HepG2 (cell line): ENCODE data around the gene IPO5. TPM values are rescaled to one million over a fixed set of nuclear protein-coding genes. Genes with fewer than 3 reads are reported as not detected.
"Not testable (repeated sequence)": the region's sequence is repeated elsewhere in the genome, so short reads cannot be mapped to it uniquely, and the experiment has no call there.

ENCODE experiments used
- ATAC-seq: fragments of 200-7000 bp; cut with Tn5 transposase; 3 replicates; pipeline ENCODE4 v1.9.1; 2020; ENCODE audit warnings: mild to moderate bottlenecking, moderate library complexity
- BruUV-seq: library from RNA; stranded (reverse); fragments of 400-500 nt; replicated peaks from 2 replicates; lab custom pipeline; 2021; lab: Mats Ljungman, UMichigan
- CTCF ChIA-PET: fragments of 300-600 bp; formaldehyde crosslinking; extraction: SDS; loops from one replicate; lab custom pipeline; 2021; ENCODE audit warnings: low total read pairs, inconsistent platforms, low intra/inter-chr PET ratio; lab: Yijun Ruan, JAX
- POLR2A ChIA-PET: fragments of 350-600 bp; sonication (Branson Sonifier 250); formaldehyde crosslinking; loops from one replicate; lab custom pipeline; 2020; ENCODE audit warnings: antibody characterized with exemption, inconsistent platforms; lab: Yijun Ruan, JAX
- DNase-seq: peaks from one replicate; pipeline ENCODE4 v3.0.0-alpha.2; 2015; ENCODE audit warnings: low spot score
- FAIRE-seq: peaks from 3 replicates; lab custom pipeline; 2011; peaks lifted over from hg19 to GRCh38; lab: Jason Lieb, UNC
- H2AFZ ChIP-seq: one replicate; pipeline ENCODE4 v1.6.1; 2011; ENCODE audit warnings: low read length, inconsistent platforms
- H3K27ac ChIP-seq: fragments of 300-600 bp; 3 replicates; pipeline ENCODE4 v1.8.0; 2011; ENCODE audit warnings: mixed run types, mild to moderate bottlenecking, mixed read lengths, low read length, inconsistent platforms; ENCODE audit not compliant: insufficient read depth; ENCODE audit errors: extremely low read length
- H3K27me3 ChIP-seq, 2 experiments: fragments of 200-600 bp in 1 of 2; 2 replicates in 1 of 2; 3 replicates in 1 of 2; pipeline versions ENCODE4 v1.6.0 to v1.8.0; 2011; ENCODE audit warnings: low read length in 2 of 2, mild to moderate bottlenecking in 2 of 2, moderate library complexity in 2 of 2, inconsistent platforms in 1 of 2; ENCODE audit not compliant: insufficient read depth in 2 of 2, control insufficient read depth in 1 of 2
- H3K36me3 ChIP-seq, 2 experiments: fragments of 200-600 bp in 1 of 2; replicated peaks in 1 of 2; 2 replicates in 1 of 2; 3 replicates in 1 of 2; pipeline versions ENCODE4 v1.5.1 to v1.8.0; 2011; ENCODE audit warnings: low read length in 2 of 2, inconsistent platforms in 1 of 2; ENCODE audit not compliant: insufficient read depth in 2 of 2, control insufficient read depth in 1 of 2
- H3K4me1 ChIP-seq: 2 replicates; pipeline ENCODE4 v1.5.1; 2012; ENCODE audit warnings: low read length, inconsistent platforms; ENCODE audit not compliant: insufficient read depth
- H3K4me2 ChIP-seq: 2 replicates; pipeline ENCODE4 v1.6.0; 2011; ENCODE audit warnings: low read depth, low read length, inconsistent platforms
- H3K4me3 ChIP-seq, 3 experiments: fragments of 200-600 bp in 1 of 3; sonication (generic), shearing (Covaris generic) in 1 of 3; replicated peaks in 1 of 3; 2 replicates each; pipeline ENCODE4 v1.5.1; 2011 to 2016; ENCODE audit warnings: low read length in 3 of 3, inconsistent platforms in 2 of 3, low read depth in 2 of 3, mild to moderate bottlenecking in 2 of 3, control low read depth in 1 of 3, mixed read lengths in 1 of 3; ENCODE audit not compliant: insufficient read depth in 1 of 3
- H3K79me2 ChIP-seq: one replicate; pipeline ENCODE4 v1.6.1; 2011; ENCODE audit warnings: low read length, inconsistent platforms; ENCODE audit not compliant: insufficient read depth
- H3K9ac ChIP-seq: 2 replicates; pipeline ENCODE4 v1.6.0; 2011; ENCODE audit warnings: mild to moderate bottlenecking, low read depth, low read length, inconsistent platforms; ENCODE audit not compliant: insufficient read depth
- H3K9me3 ChIP-seq: 2 replicates; pipeline ENCODE4 v1.5.1; 2012; ENCODE audit warnings: mild to moderate bottlenecking, low read length
- H4K20me1 ChIP-seq: 2 replicates; pipeline ENCODE4 v1.6.0; 2011; ENCODE audit warnings: inconsistent platforms, mild to moderate bottlenecking, low read length, moderate library complexity; ENCODE audit not compliant: insufficient read depth
- FOXK1 ChIP-seq: sonication (generic); formaldehyde crosslinking; IDR thresholded peaks from 2 replicates; pipeline ENCODE4 v1.4.0; 2020; ENCODE audit warnings: low read depth, missing genetic modification reagents, borderline replicate concordance
- GABPA ChIP-seq, 2 experiments: IDR thresholded peaks; 2 replicates each; pipeline ENCODE4 v1.6.1; 2011 to 2016; ENCODE audit warnings: low read depth in 2 of 2, low read length in 1 of 2, missing biosample characterization in 1 of 2, missing genetic modification characterization in 1 of 2
- HNF4G ChIP-seq, 2 experiments: sonication (generic) in 1 of 2; formaldehyde crosslinking in 1 of 2; IDR thresholded peaks; 2 replicates each; pipeline versions ENCODE4 v1.4.0 to v1.6.1; 2011 to 2020; ENCODE audit warnings: borderline replicate concordance in 2 of 2, low read depth in 2 of 2, mild to moderate bottlenecking in 2 of 2, low read length in 1 of 2, missing genetic modification reagents in 1 of 2, moderate library complexity in 1 of 2
- NCOA2 ChIP-seq: sonication (generic); formaldehyde crosslinking; IDR thresholded peaks from 2 replicates; pipeline ENCODE4 v1.8.0; 2022; ENCODE audit warnings: inconsistent platforms
- NR2F1 ChIP-seq, 2 experiments: fragments of 450-650 bp in 1 of 2; formaldehyde crosslinking in 1 of 2; IDR thresholded peaks; 2 replicates each; pipeline versions ENCODE4 v1.5.0 to v1.6.1; 2016 to 2020; ENCODE audit warnings: mild to moderate bottlenecking in 1 of 2, missing compliant biosample characterization in 1 of 2, missing genetic modification reagents in 1 of 2, moderate library complexity in 1 of 2
- NR2F6 ChIP-seq, 2 experiments: IDR thresholded peaks; 2 replicates each; pipeline ENCODE4 v1.6.1; 2016; ENCODE audit warnings: antibody characterized with exemption in 1 of 2, mild to moderate bottlenecking in 1 of 2
- POGZ ChIP-seq: sonication (generic); formaldehyde crosslinking; IDR thresholded peaks from 2 replicates; pipeline ENCODE4 v1.4.0; 2020; ENCODE audit warnings: mild to moderate bottlenecking, missing genetic modification reagents
- SAP130 ChIP-seq: IDR thresholded peaks from 2 replicates; pipeline ENCODE4 v1.6.1; 2016; ENCODE audit warnings: low read depth
- SOX5 ChIP-seq: IDR thresholded peaks from 2 replicates; pipeline ENCODE4 v1.6.1; 2016; ENCODE audit warnings: borderline replicate concordance
- SPEN ChIP-seq: sonication (generic); formaldehyde crosslinking; IDR thresholded peaks from 2 replicates; pipeline ENCODE4 v1.5.1; 2020; ENCODE audit warnings: low read depth, mild to moderate bottlenecking, missing genetic modification reagents
- ZNF501 ChIP-seq: sonication (generic); formaldehyde crosslinking; IDR thresholded peaks from 2 replicates; pipeline ENCODE4 v1.5.1; 2020; ENCODE audit warnings: mild to moderate bottlenecking, moderate library complexity, missing genetic modification reagents
- ZNF572 ChIP-seq: sonication (generic); formaldehyde crosslinking; IDR thresholded peaks from 2 replicates; pipeline ENCODE4 v1.5.1; 2020; ENCODE audit warnings: mild to moderate bottlenecking, missing genetic modification reagents
- ZSCAN20 ChIP-seq: sonication (generic); formaldehyde crosslinking; IDR thresholded peaks from 2 replicates; pipeline ENCODE4 v1.4.0; 2020; ENCODE audit warnings: missing genetic modification reagents, mild to moderate bottlenecking, borderline replicate concordance
- WGBS: methylation state at CpG from one replicate; pipeline ENCODE4 v1.1.6; 2017; ENCODE audit warnings: low lambda C conversion rate; 5-methylcytosine and 5-hydroxymethylcytosine counted together
- in situ Hi-C: cut with HindIII; loops from 2 replicates; pipeline ENCODE4 v1.10.0; 2017; ENCODE audit warnings: low pct_unique_long_range_greater_than_20kb; ENCODE audit not compliant: extremely low pct_ligation_motif_present
- intact Hi-C: fragments of 100-400 bp; cut with micrococcal nuclease; formaldehyde crosslinking; loops from one replicate; pipeline ENCODE4 v1.10.0; 2022; ENCODE audit not compliant: unreplicated experiment
- polyA plus RNA-seq, 8 experiments: library from polyadenylated mRNA; depleted of rRNA in 3 of 8; stranded (reverse) in 7 of 8; unstranded in 1 of 8; fragments of >200 nt; fragmentation: Illumina TruSeq in 4 of 8; extraction: Trizol in 4 of 8; gene quantifications; 2 replicates each; pipeline versions ENCODE4 v1.2.1 to v1.2.3, GENCODE V29; 2011 to 2016; ENCODE audit warnings: low read depth in 4 of 8, missing spikeins in 1 of 8, mixed read lengths in 1 of 8; ENCODE audit not compliant: insufficient read depth in 1 of 8
- total RNA-seq, 5 experiments: library from RNA; depleted of rRNA; stranded (reverse); fragments of >200 nt; fragmentation: Illumina TruSeq; extraction: Trizol; gene quantifications; 2 replicates each; pipeline ENCODE4 v1.2.3, GENCODE V29; 2016; ENCODE audit warnings: low read depth in 1 of 5
- TF ChIP-seq, protein P1 (sequence below): IDR thresholded peaks from 2 replicates; pipeline ENCODE4 v1.6.1; 2012; ENCODE audit warnings: inconsistent platforms
- TF ChIP-seq, protein P2 (sequence below): sonication (generic); formaldehyde crosslinking; conservative IDR thresholded peaks from 2 replicates; pipeline ENCODE4 v1.4.0; 2020; ENCODE audit warnings: mild to moderate bottlenecking, missing genetic modification reagents, moderate library complexity
- TF ChIP-seq, protein P3 (sequence below): sonication (generic); formaldehyde crosslinking; IDR thresholded peaks from 2 replicates; pipeline ENCODE4 v1.4.0; 2020; ENCODE audit warnings: missing genetic modification reagents, borderline replicate concordance
- TF ChIP-seq, protein P4 (sequence below): sonication (generic); formaldehyde crosslinking; IDR thresholded peaks from 2 replicates; pipeline ENCODE4 v1.5.1; 2020; ENCODE audit warnings: mild to moderate bottlenecking, moderate library complexity, missing genetic modification reagents

The IPO5 gene
- total and polyA plus RNA-seq, 2 of the 13 experiments (the other 11 are each of a cell fraction or from before 2014, with no cell fraction given), result 155 to 242 TPM

DNA sequence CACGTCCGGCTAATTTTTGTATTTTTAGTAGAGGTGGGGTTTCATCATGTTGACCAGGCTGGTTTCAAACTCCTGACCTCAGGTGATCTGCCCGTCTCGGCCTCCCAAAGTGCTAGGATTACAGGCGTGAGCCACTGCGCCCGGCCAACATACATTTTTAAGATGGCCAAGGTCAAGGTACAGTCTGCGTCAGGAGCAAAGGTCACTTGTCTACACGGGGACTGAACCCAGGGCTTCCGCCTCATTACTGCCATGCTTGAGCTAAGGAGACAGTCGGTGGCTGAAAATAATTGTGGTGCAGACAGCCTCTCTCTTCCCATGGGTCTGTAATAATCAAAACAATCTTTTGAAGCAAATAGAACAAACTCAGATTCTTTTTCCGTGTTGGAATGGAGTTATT lies 94.3 kb downstream of the IPO5 start:
- DNase-seq (peak; percentile 47), FAIRE-seq (peak; percentile 30), ATAC-seq (peak; percentile 66)
- H4K20me1 ChIP-seq; H3K27me3 ChIP-seq; H3K79me2 ChIP-seq; H3K36me3 ChIP-seq; H3K9me3 ChIP-seq; intact Hi-C loops; H2AFZ ChIP-seq; POLR2A ChIA-PET; in situ Hi-C loops; CTCF ChIA-PET; H3K9ac ChIP-seq; BruUV-seq; TF ChIP-seq GABPA (IDR thresholded peaks at IDR 0.05; ENCODE audit: low read depth, low read length); HNF4G (CRISPR knock-in tag; IDR thresholded peaks at IDR 0.05; ENCODE audit: borderline replicate concordance, low read depth): not testable (repeated sequence)
- Histone ChIP-seq H3K4me1 (peaks cover 55% of the 10 kb centered on the region), H3K4me3 (peak overlapping the region; percentile 34 to 49 (median 39); a peak in 4 of 6 replicates), H3K27ac (peak overlapping the region; percentile 21), H3K4me2 (peak overlapping the region; percentile 60)
- WGBS, result 5% methylated on average over 11 of the region's 12 CpGs
- TF ChIP-seq ZNF572 (CRISPR knock-in tag) (peak; percentile 51; the same call in 1 of the 2 replicates), NR2F1 (CRISPR knock-in tag; IDR thresholded peaks at IDR 0.05) (peak; percentile 27 to 62), NR2F6 (IDR thresholded peaks at IDR 0.05) (peak; percentile 56), NR2F6 (CRISPR knock-in tag; IDR thresholded peaks at IDR 0.05) (peak; percentile 82), GABPA (CRISPR knock-in tag; IDR thresholded peaks at IDR 0.05; ENCODE audit: low read depth) (peak; percentile 23; the same call in 1 of the 2 replicates), SPEN (CRISPR knock-in tag) (peak; percentile 61), POGZ (CRISPR knock-in tag) (peak; percentile 60; the same call in 1 of the 2 replicates), NCOA2 (CRISPR knock-in tag) (0 out of 2 replicates have a peak, but pooled peaks have one; percentile 13), FOXK1 (CRISPR knock-in tag) (0 out of 2 replicates have a peak, but pooled peaks have one; percentile 33), SOX5 (0 out of 2 replicates have a peak, but pooled peaks have one; percentile 11), ZSCAN20 (0 out of 2 replicates have a peak, but pooled peaks have one; percentile 33), SAP130 (CRISPR knock-in tag) (peak; percentile 46; the same call in 1 of the 2 replicates), ZNF501 (peak; percentile 82; the same call in 1 of the 2 replicates), HNF4G (IDR thresholded peaks at IDR 0.05; ENCODE audit: borderline replicate concordance, low read depth, low read length) (peak; percentile 59; the same call in 1 of the 2 replicates)
- TF ChIP-seq, protein P1, sequence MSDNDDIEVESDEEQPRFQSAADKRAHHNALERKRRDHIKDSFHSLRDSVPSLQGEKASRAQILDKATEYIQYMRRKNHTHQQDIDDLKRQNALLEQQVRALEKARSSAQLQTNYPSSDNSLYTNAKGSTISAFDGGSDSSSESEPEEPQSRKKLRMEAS, result peak; percentile 42; the same call in 1 of the 2 replicates
- TF ChIP-seq, protein P2, sequence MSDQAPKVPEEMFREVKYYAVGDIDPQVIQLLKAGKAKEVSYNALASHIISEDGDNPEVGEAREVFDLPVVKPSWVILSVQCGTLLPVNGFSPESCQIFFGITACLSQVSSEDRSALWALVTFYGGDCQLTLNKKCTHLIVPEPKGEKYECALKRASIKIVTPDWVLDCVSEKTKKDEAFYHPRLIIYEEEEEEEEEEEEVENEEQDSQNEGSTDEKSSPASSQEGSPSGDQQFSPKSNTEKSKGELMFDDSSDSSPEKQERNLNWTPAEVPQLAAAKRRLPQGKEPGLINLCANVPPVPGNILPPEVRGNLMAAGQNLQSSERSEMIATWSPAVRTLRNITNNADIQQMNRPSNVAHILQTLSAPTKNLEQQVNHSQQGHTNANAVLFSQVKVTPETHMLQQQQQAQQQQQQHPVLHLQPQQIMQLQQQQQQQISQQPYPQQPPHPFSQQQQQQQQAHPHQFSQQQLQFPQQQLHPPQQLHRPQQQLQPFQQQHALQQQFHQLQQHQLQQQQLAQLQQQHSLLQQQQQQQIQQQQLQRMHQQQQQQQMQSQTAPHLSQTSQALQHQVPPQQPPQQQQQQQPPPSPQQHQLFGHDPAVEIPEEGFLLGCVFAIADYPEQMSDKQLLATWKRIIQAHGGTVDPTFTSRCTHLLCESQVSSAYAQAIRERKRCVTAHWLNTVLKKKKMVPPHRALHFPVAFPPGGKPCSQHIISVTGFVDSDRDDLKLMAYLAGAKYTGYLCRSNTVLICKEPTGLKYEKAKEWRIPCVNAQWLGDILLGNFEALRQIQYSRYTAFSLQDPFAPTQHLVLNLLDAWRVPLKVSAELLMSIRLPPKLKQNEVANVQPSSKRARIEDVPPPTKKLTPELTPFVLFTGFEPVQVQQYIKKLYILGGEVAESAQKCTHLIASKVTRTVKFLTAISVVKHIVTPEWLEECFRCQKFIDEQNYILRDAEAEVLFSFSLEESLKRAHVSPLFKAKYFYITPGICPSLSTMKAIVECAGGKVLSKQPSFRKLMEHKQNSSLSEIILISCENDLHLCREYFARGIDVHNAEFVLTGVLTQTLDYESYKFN (CRISPR knock-in tag), result peak; percentile 70
- TF ChIP-seq, protein P3, sequence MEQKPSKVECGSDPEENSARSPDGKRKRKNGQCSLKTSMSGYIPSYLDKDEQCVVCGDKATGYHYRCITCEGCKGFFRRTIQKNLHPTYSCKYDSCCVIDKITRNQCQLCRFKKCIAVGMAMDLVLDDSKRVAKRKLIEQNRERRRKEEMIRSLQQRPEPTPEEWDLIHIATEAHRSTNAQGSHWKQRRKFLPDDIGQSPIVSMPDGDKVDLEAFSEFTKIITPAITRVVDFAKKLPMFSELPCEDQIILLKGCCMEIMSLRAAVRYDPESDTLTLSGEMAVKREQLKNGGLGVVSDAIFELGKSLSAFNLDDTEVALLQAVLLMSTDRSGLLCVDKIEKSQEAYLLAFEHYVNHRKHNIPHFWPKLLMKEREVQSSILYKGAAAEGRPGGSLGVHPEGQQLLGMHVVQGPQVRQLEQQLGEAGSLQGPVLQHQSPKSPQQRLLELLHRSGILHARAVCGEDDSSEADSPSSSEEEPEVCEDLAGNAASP (CRISPR knock-in tag), result peak; percentile 72; the same call in 1 of the 2 replicates
- TF ChIP-seq, protein P4, sequence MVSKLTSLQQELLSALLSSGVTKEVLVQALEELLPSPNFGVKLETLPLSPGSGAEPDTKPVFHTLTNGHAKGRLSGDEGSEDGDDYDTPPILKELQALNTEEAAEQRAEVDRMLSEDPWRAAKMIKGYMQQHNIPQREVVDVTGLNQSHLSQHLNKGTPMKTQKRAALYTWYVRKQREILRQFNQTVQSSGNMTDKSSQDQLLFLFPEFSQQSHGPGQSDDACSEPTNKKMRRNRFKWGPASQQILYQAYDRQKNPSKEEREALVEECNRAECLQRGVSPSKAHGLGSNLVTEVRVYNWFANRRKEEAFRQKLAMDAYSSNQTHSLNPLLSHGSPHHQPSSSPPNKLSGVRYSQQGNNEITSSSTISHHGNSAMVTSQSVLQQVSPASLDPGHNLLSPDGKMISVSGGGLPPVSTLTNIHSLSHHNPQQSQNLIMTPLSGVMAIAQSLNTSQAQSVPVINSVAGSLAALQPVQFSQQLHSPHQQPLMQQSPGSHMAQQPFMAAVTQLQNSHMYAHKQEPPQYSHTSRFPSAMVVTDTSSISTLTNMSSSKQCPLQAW, result peak; percentile 74
